HL-60/S4 treated with retinoic acid at 250 ng/mL for 4 days and 3 days (cell line): ENCODE measurements around the gene KRT8.

Experiments
- in situ Hi-C: fragments of 300-500 bp; cut with MboI; formaldehyde crosslinking; loops from 2 replicates; pipeline ENCODE4 v1.7.0; 2022; ENCODE audit warnings: low sequenced_read_pairs

KRT8 gene

GRCh38 chr12:52876372-52876771 lies 28.5 kb downstream of the KRT8 start:
- in situ Hi-C loops, result no loop called here

- in situ Hi-C loops, result loop anchor here (25.0 kb wide), 1 partner anchor 488 kb away; the partner anchor contains the start of gene KRT84
Measured at GRCh38 chr12:52874573-52875435, 30.1 kb downstream of the KRT8 start.

GRCh38 chr12:52873832-52874572 lies 30.9 kb downstream of the KRT8 start:
- in situ Hi-C loops, result loop anchor here (25.0 kb wide), 1 partner anchor 487 kb away; the partner anchor contains the start of gene KRT84

- in situ Hi-C loops, result loop anchor here (25.0 kb wide), 1 partner anchor 486 kb away; the partner anchor contains the start of gene KRT84
Measured at GRCh38 chr12:52873513-52873831, 31.4 kb downstream of the KRT8 start.

- in situ Hi-C loops, result loop anchor here (25.0 kb wide), 1 partner anchor 486 kb away; the partner anchor contains the start of gene KRT84
Measured at GRCh38 chr12:52872644-52873389, 32.1 kb downstream of the KRT8 start.

- in situ Hi-C loops, result loop anchor here (25.0 kb wide), 1 partner anchor 484 kb away; the partner anchor contains the start of gene KRT84
Measured at GRCh38 chr12:52871291-52872039, 33.4 kb downstream of the KRT8 start.

- in situ Hi-C loops, result loop anchor here (25.0 kb wide), 1 partner anchor 483 kb away; the partner anchor contains the start of gene KRT84
Measured at GRCh38 chr12:52870361-52871290, 34.2 kb downstream of the KRT8 start.

- in situ Hi-C loops, result loop anchor here (10.0 to 25.0 kb wide), 2 partner anchors 283 to 480 kb away; partner anchors contain the start of gene KRT84
Measured at GRCh38 chr12:52867642-52868041, 37.2 kb downstream of the KRT8 start.

- in situ Hi-C loops, result loop anchor here (10.0 to 25.0 kb wide), 2 partner anchors 282 to 480 kb away; partner anchors contain the start of gene KRT84
Measured at GRCh38 chr12:52867152-52867551, 37.7 kb downstream of the KRT8 start.

- in situ Hi-C loops, result loop anchor here (10.0 to 25.0 kb wide), 2 partner anchors 281 to 478 kb away; partner anchors contain the start of gene KRT84
Measured at GRCh38 chr12:52865090-52865944, 39.6 kb downstream of the KRT8 start.

GRCh38 chr12:52862023-52862422 lies 42.9 kb downstream of the KRT8 start:
- in situ Hi-C loops, result loop anchor here (10.0 to 25.0 kb wide), 2 partner anchors 277 to 475 kb away; partner anchors contain the start of gene KRT84

GRCh38 chr12:52861511-52861910 lies 43.4 kb downstream of the KRT8 start:
- in situ Hi-C loops, result loop anchor here (10.0 to 25.0 kb wide), 2 partner anchors 277 to 474 kb away; partner anchors contain the start of gene KRT84

GRCh38 chr12:52860102-52860823 lies 44.6 kb downstream of the KRT8 start:
- in situ Hi-C loops, result loop anchor here (10.0 to 25.0 kb wide), 2 partner anchors 275 to 473 kb away; partner anchors contain the start of gene KRT84

GRCh38 chr12:52857500-52857899 lies 47.4 kb downstream of the KRT8 start:
- in situ Hi-C loops, result loop anchor here (25.0 kb wide), 1 partner anchor 470 kb away; the partner anchor contains the start of gene KRT84

GRCh38 chr12:52856787-52857186 lies 48.1 kb downstream of the KRT8 start:
- in situ Hi-C loops, result loop anchor here (25.0 kb wide), 1 partner anchor 469 kb away; the partner anchor contains the start of gene KRT84

- in situ Hi-C loops, result loop anchor here (25.0 kb wide), 1 partner anchor 469 kb away; the partner anchor contains the start of gene KRT84
Measured at GRCh38 chr12:52856077-52856476, 48.8 kb downstream of the KRT8 start.

GRCh38 chr12:52851787-52852186 lies 53.1 kb downstream of the KRT8 start:
- in situ Hi-C loops, result loop anchor here (25.0 kb wide), 1 partner anchor 464 kb away; the partner anchor contains the start of gene KRT84
